HEK293 (cell line): Measurements from ENCODE around the gene ASPSCR1.

ENCODE experiments used
- ATF2 ChIP-seq: fragments of 450-650 bp; formaldehyde crosslinking; IDR thresholded peaks from 2 replicates; pipeline ENCODE4 v1.5.1; 2016; ENCODE audit warnings: missing biosample characterization, missing genetic modification characterization, low read depth
- GLI2 ChIP-seq: fragments of 450-650 bp; formaldehyde crosslinking; IDR thresholded peaks from 2 replicates; pipeline ENCODE4; 2017; ENCODE audit warnings: missing biosample characterization, missing genetic modification characterization, low read depth, borderline replicate concordance
- KLF7 ChIP-seq: fragments of 450-650 bp; formaldehyde crosslinking; IDR thresholded peaks from 2 replicates; pipeline ENCODE4 v1.5.1; 2016; ENCODE audit warnings: missing biosample characterization, missing genetic modification characterization, borderline replicate concordance
- KLF9 ChIP-seq: fragments of 450-650 bp; formaldehyde crosslinking; IDR thresholded peaks from 2 replicates; pipeline ENCODE4 v1.5.1; 2016; ENCODE audit warnings: missing biosample characterization, missing genetic modification characterization, low read depth
- OSR2 ChIP-seq: fragments of 450-650 bp; formaldehyde crosslinking; IDR thresholded peaks from 2 replicates; pipeline ENCODE4 v1.5.1; 2016; ENCODE audit warnings: missing biosample characterization, missing genetic modification characterization
- RBAK ChIP-seq: fragments of 450-650 bp; formaldehyde crosslinking; IDR thresholded peaks from 2 replicates; pipeline ENCODE4 v1.5.1; 2016; ENCODE audit warnings: missing biosample characterization, missing genetic modification characterization
- YY1 ChIP-seq: fragments of 450-650 bp; formaldehyde crosslinking; IDR thresholded peaks from 2 replicates; pipeline ENCODE4 v1.5.1; 2018; ENCODE audit warnings: missing biosample characterization, missing genetic modification characterization
- ZBTB10 ChIP-seq: fragments of 450-650 bp; formaldehyde crosslinking; IDR thresholded peaks from 2 replicates; pipeline ENCODE4 v1.5.1; 2016; ENCODE audit warnings: missing biosample characterization, missing genetic modification characterization
- ZBTB11 ChIP-seq: fragments of 450-650 bp; formaldehyde crosslinking; conservative IDR thresholded peaks from 2 replicates; pipeline ENCODE4 v1.5.1; 2016; ENCODE audit warnings: low read depth, missing biosample characterization, missing genetic modification characterization
- ZBTB20 ChIP-seq: fragments of 450-650 bp; formaldehyde crosslinking; IDR thresholded peaks from 2 replicates; pipeline ENCODE4 v1.5.1; 2016; ENCODE audit warnings: missing biosample characterization, missing genetic modification characterization
- ZBTB6 ChIP-seq: fragments of 450-650 bp; formaldehyde crosslinking; IDR thresholded peaks from 2 replicates; pipeline ENCODE4 v1.5.1; 2017; ENCODE audit warnings: missing biosample characterization, missing genetic modification characterization
- ZBTB7A ChIP-seq: fragments of 450-650 bp; formaldehyde crosslinking; IDR thresholded peaks from 2 replicates; pipeline ENCODE4 v1.5.1; 2016; ENCODE audit warnings: low read depth, missing biosample characterization, missing genetic modification characterization
- ZEB2 ChIP-seq: fragments of 450-650 bp; formaldehyde crosslinking; IDR thresholded peaks from 2 replicates; pipeline ENCODE4 v1.5.1; 2016; ENCODE audit warnings: missing biosample characterization, missing genetic modification characterization
- ZFHX2 ChIP-seq: fragments of 450-650 bp; formaldehyde crosslinking; conservative IDR thresholded peaks from 2 replicates; pipeline ENCODE4 v1.5.1; 2016; ENCODE audit warnings: missing biosample characterization, missing genetic modification characterization
- ZFP37 ChIP-seq: fragments of 450-650 bp; formaldehyde crosslinking; IDR thresholded peaks from 2 replicates; pipeline ENCODE4 v1.5.1; 2016; ENCODE audit warnings: missing biosample characterization, missing genetic modification characterization
- ZIC2 ChIP-seq: fragments of 450-650 bp; formaldehyde crosslinking; IDR thresholded peaks from 2 replicates; pipeline ENCODE4 v1.5.1; 2016; ENCODE audit warnings: missing biosample characterization, missing genetic modification characterization
- ZNF169 ChIP-seq: fragments of 450-650 bp; formaldehyde crosslinking; IDR thresholded peaks from 2 replicates; pipeline ENCODE4 v1.5.1; 2016; ENCODE audit warnings: missing biosample characterization, missing genetic modification characterization
- ZNF175 ChIP-seq: fragments of 450-650 bp; formaldehyde crosslinking; IDR thresholded peaks from 2 replicates; pipeline ENCODE4 v1.5.1; 2016; ENCODE audit warnings: missing biosample characterization, missing genetic modification characterization
- ZNF2 ChIP-seq: fragments of 450-650 bp; formaldehyde crosslinking; IDR thresholded peaks from 2 replicates; pipeline ENCODE4 v1.5.1; 2016; ENCODE audit warnings: missing biosample characterization, missing genetic modification characterization
- ZNF239 ChIP-seq: fragments of 450-650 bp; formaldehyde crosslinking; IDR thresholded peaks from 2 replicates; pipeline ENCODE4 v1.5.1; 2016; ENCODE audit warnings: missing biosample characterization, missing genetic modification characterization
- ZNF274 ChIP-seq, 2 experiments: fragments of 200-500 bp in 1 of 2; fragments of 450-650 bp in 1 of 2; sonication (Bioruptor generic) in 1 of 2; formaldehyde crosslinking in 1 of 2; IDR thresholded peaks; 2 replicates each; pipeline versions ENCODE4 v1.5.1 to v1.6.1; 2014 to 2016; ENCODE audit warnings: borderline replicate concordance in 1 of 2, inconsistent platforms in 1 of 2, low read length in 1 of 2, missing biosample characterization in 1 of 2, missing genetic modification characterization in 1 of 2
- ZNF324 ChIP-seq: fragments of 450-650 bp; formaldehyde crosslinking; IDR thresholded peaks from 2 replicates; pipeline ENCODE4 v1.5.1; 2016; ENCODE audit warnings: missing biosample characterization, missing genetic modification characterization
- ZNF704 ChIP-seq: fragments of 450-650 bp; formaldehyde crosslinking; IDR thresholded peaks from 2 replicates; pipeline ENCODE4 v1.5.1; 2016; ENCODE audit warnings: missing biosample characterization, missing genetic modification characterization
- ZNF785 ChIP-seq: fragments of 450-650 bp; formaldehyde crosslinking; IDR thresholded peaks from 2 replicates; pipeline ENCODE4 v1.5.1; 2016; ENCODE audit warnings: missing biosample characterization, missing genetic modification characterization
- ZNF830 ChIP-seq: fragments of 450-650 bp; IDR thresholded peaks from 2 replicates; pipeline ENCODE4 v1.5.0; 2018; ENCODE audit warnings: missing biosample characterization, missing genetic modification characterization, low read depth, mild to moderate bottlenecking, moderate library complexity
- ZSCAN18 ChIP-seq: fragments of 450-650 bp; formaldehyde crosslinking; IDR thresholded peaks from 2 replicates; pipeline ENCODE4 v1.5.1; 2016; ENCODE audit warnings: missing biosample characterization, missing genetic modification characterization
- ZXDB ChIP-seq: fragments of 450-650 bp; formaldehyde crosslinking; IDR thresholded peaks from 2 replicates; pipeline ENCODE4 v1.5.1; 2016; ENCODE audit warnings: missing biosample characterization, missing genetic modification characterization

Gene ASPSCR1

GRCh38 chr17:82022310-82022980 lies 45.0 kb downstream of the ASPSCR1 start, which contains the start of gene CENPX (continued):
- TF ChIP-seq ZBTB6 (tag by site-specific recombination): peak; percentile 38; the same call in 1 of the 2 replicates
- TF ChIP-seq ZSCAN18 (tag by site-specific recombination): no peak
- peak; percentile 97 for TF ChIP-seq ZBTB7A (tag by site-specific recombination)
- no peak for TF ChIP-seq ZNF175
- 0 out of 2 replicates have a peak, but pooled peaks have one; percentile 19 for TF ChIP-seq ZFP37 (tag by site-specific recombination)
- 0 out of 2 replicates have a peak, but pooled peaks have one; percentile 44 for TF ChIP-seq ZNF704 (tag by site-specific recombination)
- peak; percentile 40; the same call in 1 of the 2 replicates for TF ChIP-seq YY1 (tag by site-specific recombination)
- peak; percentile 87 for TF ChIP-seq OSR2 (tag by site-specific recombination)
- peak; percentile 60 for TF ChIP-seq ZFHX2 (tag by site-specific recombination)
- TF ChIP-seq ZNF169 (tag by site-specific recombination): no peak
- no peak for TF ChIP-seq GLI2 (tag by site-specific recombination)
- peak; percentile 91 for TF ChIP-seq KLF9 (tag by site-specific recombination)
- TF ChIP-seq ZBTB10 (tag by site-specific recombination): peak; percentile 53; the same call in 1 of the 2 replicates
- TF ChIP-seq ZIC2 (tag by site-specific recombination): no peak
- no peak for TF ChIP-seq ZNF274 (IDR thresholded peaks at IDR 0.05; ENCODE audit: low read length)
- no peak for TF ChIP-seq ZNF274 (tag by site-specific recombination; IDR thresholded peaks at IDR 0.05; ENCODE audit: borderline replicate concordance)
- TF ChIP-seq ZXDB: peak; percentile 76
- no peak for TF ChIP-seq ZNF785 (tag by site-specific recombination)
- TF ChIP-seq ZNF830 (tag by site-specific recombination): no peak
- no peak for TF ChIP-seq ATF2 (tag by site-specific recombination)
- no peak for TF ChIP-seq RBAK (tag by site-specific recombination)
- peak; percentile 17; the same call in 1 of the 2 replicates for TF ChIP-seq KLF7 (tag by site-specific recombination)
- peak; percentile 64; the same call in 1 of the 2 replicates for TF ChIP-seq ZNF2
- peak; percentile 72 for TF ChIP-seq ZEB2 (tag by site-specific recombination)
- 0 out of 2 replicates have a peak, but pooled peaks have one; percentile 64 for TF ChIP-seq ZNF324
- TF ChIP-seq ZBTB11 (tag by site-specific recombination): 0 out of 2 replicates have a peak, but pooled peaks have one; percentile 32
- TF ChIP-seq ZBTB20 (tag by site-specific recombination): peak; percentile 42; the same call in 1 of the 2 replicates
- no peak for TF ChIP-seq ZNF239 (tag by site-specific recombination)
